Tibial nerve (tissue), 4 donors: ENCODE data around the gene HNRNPAB.

Experiments used
- EP300 ChIP-seq, 2 donors: sonication (generic); formaldehyde crosslinking; IDR thresholded peaks; one replicate each; pipeline ENCODE4 v1.6.1; 2017; ENCODE audit warnings: antibody characterized with exemption in 2 of 2, mild to moderate bottlenecking in 1 of 2
- POLR2A ChIP-seq, 2 donors: fragments of 450-650 bp; IDR thresholded peaks; one replicate each; pipeline ENCODE4 v1.6.1; 2017; ENCODE audit warnings: antibody characterized with exemption in 2 of 2, mild to moderate bottlenecking in 2 of 2, moderate library complexity in 2 of 2
- TF ChIP-seq, protein P1 (sequence below), 5 experiments: fragments of 200-600 bp in 3 of 5; fragments of 450-650 bp in 2 of 5; sonication (generic) in 3 of 5; IDR thresholded peaks; one replicate each; pipeline ENCODE4 v1.5.1; 2016 to 2019; ENCODE audit warnings: antibody characterized with exemption in 5 of 5, mild to moderate bottlenecking in 3 of 5, moderate library complexity in 2 of 5

DNA sequence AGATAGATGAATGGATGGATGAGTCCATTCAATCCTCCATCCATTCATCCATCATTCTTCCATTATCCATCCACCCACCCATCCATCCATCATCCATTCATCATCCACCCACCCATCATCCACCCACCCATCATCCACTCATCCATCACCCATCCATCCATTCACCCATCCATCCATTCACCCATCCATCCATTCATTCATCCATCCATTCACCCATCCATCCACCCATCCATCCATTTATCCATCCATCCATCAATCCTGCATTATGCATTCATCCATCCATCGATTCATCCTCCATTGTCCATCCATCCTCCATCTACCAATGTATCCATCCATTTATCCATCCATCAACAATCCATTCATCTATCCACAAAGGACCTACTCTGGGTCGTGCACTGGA, 41.1 kb downstream of the HNRNPAB start:
- TF ChIP-seq, protein P1, sequence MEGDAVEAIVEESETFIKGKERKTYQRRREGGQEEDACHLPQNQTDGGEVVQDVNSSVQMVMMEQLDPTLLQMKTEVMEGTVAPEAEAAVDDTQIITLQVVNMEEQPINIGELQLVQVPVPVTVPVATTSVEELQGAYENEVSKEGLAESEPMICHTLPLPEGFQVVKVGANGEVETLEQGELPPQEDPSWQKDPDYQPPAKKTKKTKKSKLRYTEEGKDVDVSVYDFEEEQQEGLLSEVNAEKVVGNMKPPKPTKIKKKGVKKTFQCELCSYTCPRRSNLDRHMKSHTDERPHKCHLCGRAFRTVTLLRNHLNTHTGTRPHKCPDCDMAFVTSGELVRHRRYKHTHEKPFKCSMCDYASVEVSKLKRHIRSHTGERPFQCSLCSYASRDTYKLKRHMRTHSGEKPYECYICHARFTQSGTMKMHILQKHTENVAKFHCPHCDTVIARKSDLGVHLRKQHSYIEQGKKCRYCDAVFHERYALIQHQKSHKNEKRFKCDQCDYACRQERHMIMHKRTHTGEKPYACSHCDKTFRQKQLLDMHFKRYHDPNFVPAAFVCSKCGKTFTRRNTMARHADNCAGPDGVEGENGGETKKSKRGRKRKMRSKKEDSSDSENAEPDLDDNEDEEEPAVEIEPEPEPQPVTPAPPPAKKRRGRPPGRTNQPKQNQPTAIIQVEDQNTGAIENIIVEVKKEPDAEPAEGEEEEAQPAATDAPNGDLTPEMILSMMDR (IDR thresholded peaks at IDR 0.05): no peak
- TF ChIP-seq EP300 (IDR thresholded peaks at IDR 0.05) (no peak), POLR2A (IDR thresholded peaks at IDR 0.05) (no peak)
